HepG2 (cell line): ENCODE data around the gene GSTCD. TPM values are rescaled to one million over a fixed set of nuclear protein-coding genes. Genes with fewer than 3 reads are reported as not detected.

ENCODE experiments used
- ATAC-seq: fragments of 200-7000 bp; cut with Tn5 transposase; 3 replicates; pipeline ENCODE4 v1.9.1; 2020; ENCODE audit warnings: mild to moderate bottlenecking, moderate library complexity
- BruUV-seq: library from RNA; stranded (reverse); fragments of 400-500 nt; replicated peaks from 2 replicates; lab custom pipeline; 2021; lab: Mats Ljungman, UMichigan
- CTCF ChIA-PET: fragments of 300-600 bp; formaldehyde crosslinking; extraction: SDS; loops from one replicate; lab custom pipeline; 2021; ENCODE audit warnings: low total read pairs, inconsistent platforms, low intra/inter-chr PET ratio; lab: Yijun Ruan, JAX
- POLR2A ChIA-PET: fragments of 350-600 bp; sonication (Branson Sonifier 250); formaldehyde crosslinking; loops from one replicate; lab custom pipeline; 2020; ENCODE audit warnings: antibody characterized with exemption, inconsistent platforms; lab: Yijun Ruan, JAX
- DNase-seq: peaks from one replicate; pipeline ENCODE4 v3.0.0-alpha.2; 2015; ENCODE audit warnings: low spot score
- FAIRE-seq: peaks from 3 replicates; lab custom pipeline; 2011; peaks lifted over from hg19 to GRCh38; lab: Jason Lieb, UNC
- H2AFZ ChIP-seq: one replicate; pipeline ENCODE4 v1.6.1; 2011; ENCODE audit warnings: low read length, inconsistent platforms
- H3K27ac ChIP-seq: fragments of 300-600 bp; 3 replicates; pipeline ENCODE4 v1.8.0; 2011; ENCODE audit warnings: mixed run types, mild to moderate bottlenecking, mixed read lengths, low read length, inconsistent platforms; ENCODE audit not compliant: insufficient read depth; ENCODE audit errors: extremely low read length
- H3K27me3 ChIP-seq, 2 experiments: fragments of 200-600 bp in 1 of 2; 2 replicates in 1 of 2; 3 replicates in 1 of 2; pipeline versions ENCODE4 v1.6.0 to v1.8.0; 2011; ENCODE audit warnings: low read length in 2 of 2, mild to moderate bottlenecking in 2 of 2, moderate library complexity in 2 of 2, inconsistent platforms in 1 of 2; ENCODE audit not compliant: insufficient read depth in 2 of 2, control insufficient read depth in 1 of 2
- H3K36me3 ChIP-seq, 2 experiments: fragments of 200-600 bp in 1 of 2; replicated peaks in 1 of 2; 2 replicates in 1 of 2; 3 replicates in 1 of 2; pipeline versions ENCODE4 v1.5.1 to v1.8.0; 2011; ENCODE audit warnings: low read length in 2 of 2, inconsistent platforms in 1 of 2; ENCODE audit not compliant: insufficient read depth in 2 of 2, control insufficient read depth in 1 of 2
- H3K4me1 ChIP-seq: 2 replicates; pipeline ENCODE4 v1.5.1; 2012; ENCODE audit warnings: low read length, inconsistent platforms; ENCODE audit not compliant: insufficient read depth
- H3K4me2 ChIP-seq: 2 replicates; pipeline ENCODE4 v1.6.0; 2011; ENCODE audit warnings: low read depth, low read length, inconsistent platforms
- H3K4me3 ChIP-seq, 3 experiments: fragments of 200-600 bp in 1 of 3; sonication (generic), shearing (Covaris generic) in 1 of 3; replicated peaks in 1 of 3; 2 replicates each; pipeline ENCODE4 v1.5.1; 2011 to 2016; ENCODE audit warnings: low read length in 3 of 3, inconsistent platforms in 2 of 3, low read depth in 2 of 3, mild to moderate bottlenecking in 2 of 3, control low read depth in 1 of 3, mixed read lengths in 1 of 3; ENCODE audit not compliant: insufficient read depth in 1 of 3
- H3K79me2 ChIP-seq: one replicate; pipeline ENCODE4 v1.6.1; 2011; ENCODE audit warnings: low read length, inconsistent platforms; ENCODE audit not compliant: insufficient read depth
- H3K9ac ChIP-seq: 2 replicates; pipeline ENCODE4 v1.6.0; 2011; ENCODE audit warnings: mild to moderate bottlenecking, low read depth, low read length, inconsistent platforms; ENCODE audit not compliant: insufficient read depth
- H3K9me3 ChIP-seq: 2 replicates; pipeline ENCODE4 v1.5.1; 2012; ENCODE audit warnings: mild to moderate bottlenecking, low read length
- H4K20me1 ChIP-seq: 2 replicates; pipeline ENCODE4 v1.6.0; 2011; ENCODE audit warnings: inconsistent platforms, mild to moderate bottlenecking, low read length, moderate library complexity; ENCODE audit not compliant: insufficient read depth
- ATM ChIP-seq: fragments of 450-650 bp; IDR thresholded peaks from 2 replicates; pipeline ENCODE4 v1.7.1; 2017; ENCODE audit warnings: mild to moderate bottlenecking, borderline replicate concordance
- FOXO1 ChIP-seq: sonication (generic); formaldehyde crosslinking; IDR thresholded peaks from 2 replicates; pipeline ENCODE4 v1.4.0; 2020; ENCODE audit warnings: missing genetic modification reagents
- NR2C2 ChIP-seq: sonication (generic); formaldehyde crosslinking; IDR thresholded peaks from 2 replicates; pipeline ENCODE4 v1.4.0; 2020; ENCODE audit warnings: missing genetic modification reagents, mild to moderate bottlenecking, moderate library complexity, borderline replicate concordance
- PAWR ChIP-seq: sonication (generic); formaldehyde crosslinking; IDR thresholded peaks from 2 replicates; pipeline ENCODE4 v1.4.0; 2020; ENCODE audit warnings: missing genetic modification reagents, mild to moderate bottlenecking, borderline replicate concordance
- RFX1 ChIP-seq: fragments of 450-650 bp; IDR thresholded peaks from 2 replicates; pipeline ENCODE4 v1.6.1; 2017
- TCF7L2 ChIP-seq: IDR thresholded peaks from 2 replicates; pipeline ENCODE4 v1.6.1; 2011; ENCODE audit warnings: mild to moderate bottlenecking, low read depth, low read length, moderate library complexity
- YY1 ChIP-seq: IDR thresholded peaks from 2 replicates; pipeline ENCODE4 v1.6.1; 2011; ENCODE audit warnings: low read length, low read depth, moderate library complexity, mild to moderate bottlenecking; ENCODE audit not compliant: insufficient read depth, insufficient replicate concordance
- ZMAT3 ChIP-seq: sonication (generic); formaldehyde crosslinking; conservative IDR thresholded peaks from 2 replicates; pipeline ENCODE4 v1.7.0; 2021; ENCODE audit warnings: missing genetic modification reagents
- ZNF607 ChIP-seq: sonication (generic); formaldehyde crosslinking; IDR thresholded peaks from 2 replicates; pipeline ENCODE4 v1.5.1; 2020; ENCODE audit warnings: missing genetic modification reagents, mild to moderate bottlenecking, borderline replicate concordance
- ZNF816 ChIP-seq: sonication (generic); formaldehyde crosslinking; IDR thresholded peaks from 2 replicates; pipeline ENCODE4 v1.8.0; 2022; ENCODE audit warnings: missing genetic modification reagents, mild to moderate bottlenecking, borderline replicate concordance
- WGBS: methylation state at CpG from one replicate; pipeline ENCODE4 v1.1.6; 2017; ENCODE audit warnings: low lambda C conversion rate; 5-methylcytosine and 5-hydroxymethylcytosine counted together
- in situ Hi-C: cut with HindIII; loops from 2 replicates; pipeline ENCODE4 v1.10.0; 2017; ENCODE audit warnings: low pct_unique_long_range_greater_than_20kb; ENCODE audit not compliant: extremely low pct_ligation_motif_present
- intact Hi-C: fragments of 100-400 bp; cut with micrococcal nuclease; formaldehyde crosslinking; loops from one replicate; pipeline ENCODE4 v1.10.0; 2022; ENCODE audit not compliant: unreplicated experiment
- polyA plus RNA-seq, 8 experiments: library from polyadenylated mRNA; depleted of rRNA in 3 of 8; stranded (reverse) in 7 of 8; unstranded in 1 of 8; fragments of >200 nt; fragmentation: Illumina TruSeq in 4 of 8; extraction: Trizol in 4 of 8; gene quantifications; 2 replicates each; pipeline versions ENCODE4 v1.2.1 to v1.2.3, GENCODE V29; 2011 to 2016; ENCODE audit warnings: low read depth in 4 of 8, missing spikeins in 1 of 8, mixed read lengths in 1 of 8; ENCODE audit not compliant: insufficient read depth in 1 of 8
- total RNA-seq, 5 experiments: library from RNA; depleted of rRNA; stranded (reverse); fragments of >200 nt; fragmentation: Illumina TruSeq; extraction: Trizol; gene quantifications; 2 replicates each; pipeline ENCODE4 v1.2.3, GENCODE V29; 2016; ENCODE audit warnings: low read depth in 1 of 5
- TF ChIP-seq, protein P1 (sequence below): sonication (generic); formaldehyde crosslinking; IDR thresholded peaks from 2 replicates; pipeline ENCODE4 v1.5.0; 2020; ENCODE audit warnings: missing genetic modification reagents, mild to moderate bottlenecking, borderline replicate concordance
- TF ChIP-seq, protein P2 (sequence below): sonication (generic); formaldehyde crosslinking; IDR thresholded peaks from 2 replicates; pipeline ENCODE4 v1.4.0; 2020; ENCODE audit warnings: low read depth, mild to moderate bottlenecking, missing genetic modification reagents
- TF ChIP-seq, protein P3 (sequence below): sonication (generic); formaldehyde crosslinking; IDR thresholded peaks from 2 replicates; pipeline ENCODE4 v1.5.0; 2020; ENCODE audit warnings: mild to moderate bottlenecking, missing genetic modification reagents

Gene GSTCD
- total and polyA plus RNA-seq, 2 of the 13 experiments (the other 11 are each of a cell fraction or from before 2014, with no cell fraction given): 7.9 to 30.8 TPM

DNA sequence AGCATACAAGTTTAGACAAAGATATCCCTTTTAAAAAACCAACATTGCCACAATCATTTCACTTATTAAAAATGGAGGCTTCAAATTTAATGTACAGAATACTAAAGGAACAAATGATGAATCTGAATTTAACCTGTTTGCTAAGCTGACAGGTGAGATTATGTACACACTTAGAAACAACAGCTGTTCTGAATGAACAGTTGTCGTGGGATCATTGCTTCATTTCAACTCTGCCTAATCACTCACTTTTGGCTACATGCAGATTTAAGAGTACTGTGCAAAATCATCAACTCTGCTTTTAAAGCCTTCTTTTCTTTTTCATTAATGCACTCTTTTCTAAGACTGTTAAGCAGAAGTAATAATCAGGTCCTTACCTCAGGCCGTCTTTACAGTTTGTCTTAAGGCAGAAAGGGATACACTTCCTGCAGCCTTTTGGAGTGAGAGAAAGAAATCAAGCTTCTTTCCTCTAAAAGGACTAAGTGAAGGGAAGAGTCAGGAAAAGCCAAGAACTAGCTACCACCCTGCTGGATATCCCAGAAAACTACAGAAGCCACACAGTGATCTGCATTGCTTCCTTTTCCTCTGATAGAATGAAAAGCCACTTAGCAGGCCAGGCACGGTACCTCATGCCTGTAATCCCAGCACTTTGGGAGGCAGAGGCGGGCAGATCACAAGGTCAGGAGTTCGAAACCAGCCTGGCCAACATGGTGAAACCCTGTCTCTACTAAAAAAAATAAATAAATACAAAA lies 132.0 kb downstream of the GSTCD start:
- FAIRE-seq (no peak), ATAC-seq (no peak), DNase-seq (no peak)
- peaks cover 1 to 5% of the 10 kb centered on the region in 2 experiments; a peak in 2 of 5 replicates for H3K36me3 ChIP-seq
- ChIA-PET CTCF (no interaction called here), POLR2A (no interaction called here)
- no peaks in the 10 kb centered on the region for H4K20me1 ChIP-seq
- in situ Hi-C loops: no loop called here
- no peak overlapping the region for H3K9ac ChIP-seq
- no peak overlapping the region for H3K4me3 ChIP-seq
- no peak overlapping the region for H3K27ac ChIP-seq
- no peaks in the 10 kb centered on the region for H3K9me3 ChIP-seq
- BruUV-seq: no TSS peak
- no peak for TF ChIP-seq ATM
- TF ChIP-seq ZNF816: no peak
- TF ChIP-seq TCF7L2: no peak
- H2AFZ ChIP-seq: no peak overlapping the region
- no peaks in the 10 kb centered on the region for H3K79me2 ChIP-seq
- H3K4me1 ChIP-seq: 0 out of 2 replicates have a peak, but pooled peaks cover 6% of the 10 kb centered on the region
- intact Hi-C loops: no loop called here
- 97% methylated on average over 5 of the region's 5 CpGs for WGBS
- no peak overlapping the region for H3K4me2 ChIP-seq
- H3K27me3 ChIP-seq: no peaks in the 10 kb centered on the region

DNA sequence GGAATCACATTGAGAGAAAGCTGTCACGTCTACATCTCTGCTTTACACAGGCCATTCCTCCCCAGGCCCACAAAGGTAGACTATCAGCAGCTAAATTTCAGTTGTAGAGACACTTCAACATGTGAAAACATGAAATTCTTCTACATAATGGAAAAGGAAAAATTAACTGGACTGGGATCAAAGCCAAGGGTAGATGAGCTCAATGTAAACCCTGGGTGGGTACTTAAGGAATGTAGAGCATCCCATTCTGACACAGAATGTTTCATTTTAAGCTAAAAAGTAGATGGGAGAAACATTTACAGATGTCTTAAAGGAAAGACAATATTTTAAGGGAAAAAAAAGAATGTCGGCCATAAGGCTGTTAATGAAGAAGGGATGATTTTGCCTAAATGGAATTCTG lies 135.4 kb downstream of the GSTCD start:
- Histone ChIP-seq H3K27me3 (no peaks in the 10 kb centered on the region), H3K9me3 (no peaks in the 10 kb centered on the region), H3K4me2 (no peak overlapping the region), H2AFZ (no peak overlapping the region), H3K9ac (no peak overlapping the region), H3K27ac (no peak overlapping the region), H4K20me1 (no peaks in the 10 kb centered on the region), H3K79me2 (no peaks in the 10 kb centered on the region), H3K36me3 (peaks cover 1 to 5% of the 10 kb centered on the region in 2 experiments; a peak in 2 of 5 replicates), H3K4me3 (no peak overlapping the region), H3K4me1 (no peaks in the 10 kb centered on the region)
- DNase-seq: no peak
- BruUV-seq: no TSS peak
- intact Hi-C loops: no loop called here
- ChIA-PET POLR2A (no interaction called here), CTCF (no interaction called here)
- in situ Hi-C loops: no loop called here
- ATAC-seq: no peak
- WGBS: 99% methylated on average over 2 of the region's 2 CpGs
- FAIRE-seq: no peak
- no peak for TF ChIP-seq NR2C2
- no peak for TF ChIP-seq ZNF607
- TF ChIP-seq YY1: no peak
- TF ChIP-seq, protein P1, sequence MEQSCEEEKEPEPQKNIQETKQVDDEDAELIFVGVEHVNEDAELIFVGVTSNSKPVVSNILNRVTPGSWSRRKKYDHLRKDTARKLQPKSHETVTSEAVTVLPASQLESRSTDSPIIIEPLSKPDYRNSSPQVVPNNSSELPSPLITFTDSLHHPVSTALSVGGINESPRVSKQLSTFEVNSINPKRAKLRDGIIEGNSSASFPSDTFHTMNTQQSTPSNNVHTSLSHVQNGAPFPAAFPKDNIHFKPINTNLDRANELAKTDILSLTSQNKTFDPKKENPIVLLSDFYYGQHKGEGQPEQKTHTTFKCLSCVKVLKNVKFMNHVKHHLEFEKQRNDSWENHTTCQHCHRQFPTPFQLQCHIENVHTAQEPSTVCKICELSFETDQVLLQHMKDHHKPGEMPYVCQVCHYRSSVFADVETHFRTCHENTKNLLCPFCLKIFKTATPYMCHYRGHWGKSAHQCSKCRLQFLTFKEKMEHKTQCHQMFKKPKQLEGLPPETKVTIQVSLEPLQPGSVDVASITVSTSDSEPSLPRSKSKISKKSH: no peak
- TF ChIP-seq PAWR (CRISPR knock-in tag): no peak
- TF ChIP-seq, protein P2, sequence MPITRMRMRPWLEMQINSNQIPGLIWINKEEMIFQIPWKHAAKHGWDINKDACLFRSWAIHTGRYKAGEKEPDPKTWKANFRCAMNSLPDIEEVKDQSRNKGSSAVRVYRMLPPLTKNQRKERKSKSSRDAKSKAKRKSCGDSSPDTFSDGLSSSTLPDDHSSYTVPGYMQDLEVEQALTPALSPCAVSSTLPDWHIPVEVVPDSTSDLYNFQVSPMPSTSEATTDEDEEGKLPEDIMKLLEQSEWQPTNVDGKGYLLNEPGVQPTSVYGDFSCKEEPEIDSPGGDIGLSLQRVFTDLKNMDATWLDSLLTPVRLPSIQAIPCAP (CRISPR knock-in tag): no peak
- TF ChIP-seq, protein P3, sequence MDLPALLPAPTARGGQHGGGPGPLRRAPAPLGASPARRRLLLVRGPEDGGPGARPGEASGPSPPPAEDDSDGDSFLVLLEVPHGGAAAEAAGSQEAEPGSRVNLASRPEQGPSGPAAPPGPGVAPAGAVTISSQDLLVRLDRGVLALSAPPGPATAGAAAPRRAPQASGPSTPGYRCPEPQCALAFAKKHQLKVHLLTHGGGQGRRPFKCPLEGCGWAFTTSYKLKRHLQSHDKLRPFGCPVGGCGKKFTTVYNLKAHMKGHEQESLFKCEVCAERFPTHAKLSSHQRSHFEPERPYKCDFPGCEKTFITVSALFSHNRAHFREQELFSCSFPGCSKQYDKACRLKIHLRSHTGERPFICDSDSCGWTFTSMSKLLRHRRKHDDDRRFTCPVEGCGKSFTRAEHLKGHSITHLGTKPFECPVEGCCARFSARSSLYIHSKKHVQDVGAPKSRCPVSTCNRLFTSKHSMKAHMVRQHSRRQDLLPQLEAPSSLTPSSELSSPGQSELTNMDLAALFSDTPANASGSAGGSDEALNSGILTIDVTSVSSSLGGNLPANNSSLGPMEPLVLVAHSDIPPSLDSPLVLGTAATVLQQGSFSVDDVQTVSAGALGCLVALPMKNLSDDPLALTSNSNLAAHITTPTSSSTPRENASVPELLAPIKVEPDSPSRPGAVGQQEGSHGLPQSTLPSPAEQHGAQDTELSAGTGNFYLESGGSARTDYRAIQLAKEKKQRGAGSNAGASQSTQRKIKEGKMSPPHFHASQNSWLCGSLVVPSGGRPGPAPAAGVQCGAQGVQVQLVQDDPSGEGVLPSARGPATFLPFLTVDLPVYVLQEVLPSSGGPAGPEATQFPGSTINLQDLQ: no peak
- no peak for TF ChIP-seq FOXO1 (CRISPR knock-in tag)
- TF ChIP-seq RFX1: no peak
- no peak for TF ChIP-seq ZMAT3 (CRISPR knock-in tag)
